Calu3 (cell line): ENCODE measurements around the gene UBR3. TPM values are rescaled to one million over a fixed set of nuclear protein-coding genes. Genes with fewer than 3 reads are reported as not detected.
"Not testable (repeated sequence)": the region's sequence is repeated elsewhere in the genome, so short reads cannot be mapped to it uniquely, and the experiment has no call there.

Experiments used
- BruUV-seq: library from RNA; stranded (reverse); fragments of 400-500 nt; replicated peaks from 2 replicates; lab custom pipeline; 2021; lab: Mats Ljungman, UMichigan
- CTCF ChIA-PET: fragments of 300-600 bp; sonication (Branson Sonifier 250); formaldehyde crosslinking; loops from one replicate; lab custom pipeline; 2022; ENCODE audit warnings: antibody characterized with exemption; lab: Charles Lee
- DNase-seq: peaks from one replicate; pipeline ENCODE4 v3.0.0; 2022
- H3K27ac Mint-ChIP-seq: one replicate; pipeline ENCODE4 v1.8.0; 2022; ENCODE audit warnings: mixed read lengths; ENCODE audit not compliant: unreplicated experiment
- H3K27me3 Mint-ChIP-seq: one replicate; pipeline ENCODE4 v1.8.0; 2022; ENCODE audit warnings: mixed read lengths; ENCODE audit not compliant: unreplicated experiment
- H3K36me3 Mint-ChIP-seq: one replicate; pipeline ENCODE4 v1.8.0; 2022; ENCODE audit warnings: mild to moderate bottlenecking, moderate library complexity, mixed read lengths; ENCODE audit not compliant: insufficient read depth, unreplicated experiment
- H3K4me1 Mint-ChIP-seq: one replicate; pipeline ENCODE4 v1.8.0; 2022; ENCODE audit warnings: mild to moderate bottlenecking, low read depth, mixed read lengths; ENCODE audit not compliant: unreplicated experiment
- H3K4me3 Mint-ChIP-seq: one replicate; pipeline ENCODE4 v1.8.0; 2022; ENCODE audit warnings: mild to moderate bottlenecking, low read depth, moderate library complexity, mixed read lengths; ENCODE audit not compliant: unreplicated experiment
- H3K9me3 Mint-ChIP-seq: one replicate; pipeline ENCODE4 v1.8.0; 2022; ENCODE audit warnings: low read depth, mixed read lengths; ENCODE audit not compliant: unreplicated experiment
- intact Hi-C: fragments of 100-400 bp; cut with micrococcal nuclease; formaldehyde crosslinking; loops from one replicate; pipeline ENCODE4 v1.10.0; 2022; ENCODE audit not compliant: unreplicated experiment
- total RNA-seq: library from RNA; stranded (reverse); gene quantifications from 2 replicates; pipeline ENCODE4 v1.2.3, GENCODE V29; 2022
- TF ChIP-seq, protein P1 (sequence below): fragments of 200-600 bp; IDR thresholded peaks from one replicate; pipeline ENCODE4 v1.8.0; 2022; ENCODE audit warnings: antibody characterized with exemption; ENCODE audit not compliant: unreplicated experiment

UBR3 gene
- total RNA-seq, 1 experiment from 2014 or later: 33.1 TPM

- Mint-ChIP-seq H3K27ac (no peak overlapping the region), H3K36me3 (no peaks in the 10 kb centered on the region), H3K4me3 (no peak overlapping the region), H3K27me3 (no peaks in the 10 kb centered on the region), H3K9me3 (no peaks in the 10 kb centered on the region), H3K4me1 (peaks cover 15% of the 10 kb centered on the region)
- TF ChIP-seq, protein P1, sequence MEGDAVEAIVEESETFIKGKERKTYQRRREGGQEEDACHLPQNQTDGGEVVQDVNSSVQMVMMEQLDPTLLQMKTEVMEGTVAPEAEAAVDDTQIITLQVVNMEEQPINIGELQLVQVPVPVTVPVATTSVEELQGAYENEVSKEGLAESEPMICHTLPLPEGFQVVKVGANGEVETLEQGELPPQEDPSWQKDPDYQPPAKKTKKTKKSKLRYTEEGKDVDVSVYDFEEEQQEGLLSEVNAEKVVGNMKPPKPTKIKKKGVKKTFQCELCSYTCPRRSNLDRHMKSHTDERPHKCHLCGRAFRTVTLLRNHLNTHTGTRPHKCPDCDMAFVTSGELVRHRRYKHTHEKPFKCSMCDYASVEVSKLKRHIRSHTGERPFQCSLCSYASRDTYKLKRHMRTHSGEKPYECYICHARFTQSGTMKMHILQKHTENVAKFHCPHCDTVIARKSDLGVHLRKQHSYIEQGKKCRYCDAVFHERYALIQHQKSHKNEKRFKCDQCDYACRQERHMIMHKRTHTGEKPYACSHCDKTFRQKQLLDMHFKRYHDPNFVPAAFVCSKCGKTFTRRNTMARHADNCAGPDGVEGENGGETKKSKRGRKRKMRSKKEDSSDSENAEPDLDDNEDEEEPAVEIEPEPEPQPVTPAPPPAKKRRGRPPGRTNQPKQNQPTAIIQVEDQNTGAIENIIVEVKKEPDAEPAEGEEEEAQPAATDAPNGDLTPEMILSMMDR: no peak
- CTCF ChIA-PET: no interaction called here
- intact Hi-C loops: no loop called here
- DNase-seq: no peak
- no TSS peak for BruUV-seq
Measured at GRCh38 chr2:169839954-169840746, 12.9 kb downstream of the UBR3 start.

DNA sequence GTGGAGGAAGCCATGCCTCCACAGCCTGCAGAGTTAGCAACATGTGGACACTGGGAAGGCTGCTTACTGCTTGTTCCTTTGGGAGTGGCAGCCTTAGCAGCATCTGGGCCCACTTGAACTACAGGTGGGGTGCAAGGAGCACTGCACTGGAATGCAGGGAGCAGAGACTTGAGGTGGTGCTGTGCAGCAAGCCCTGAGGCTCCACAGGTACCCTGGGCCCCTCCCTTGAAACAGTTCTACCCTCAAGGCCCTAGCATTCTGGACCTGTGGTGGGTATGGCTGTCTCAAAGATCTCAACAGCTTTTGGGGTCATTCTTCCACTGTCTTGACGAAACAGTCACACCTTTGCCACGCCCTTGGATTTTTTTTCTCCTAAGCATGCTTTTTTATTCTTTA, 13.5 kb downstream of the UBR3 start:
- intact Hi-C loops: no loop called here
- DNase-seq: no peak
- no peaks in the 10 kb centered on the region for H3K36me3 Mint-ChIP-seq
- H3K27ac Mint-ChIP-seq: no peak overlapping the region
- no TSS peak for BruUV-seq
- H3K4me1 Mint-ChIP-seq: peaks cover 15% of the 10 kb centered on the region
- no peaks in the 10 kb centered on the region for H3K27me3 Mint-ChIP-seq
- H3K9me3 Mint-ChIP-seq: no peaks in the 10 kb centered on the region
- no peak overlapping the region for H3K4me3 Mint-ChIP-seq
- TF ChIP-seq, protein P1: no peak
- CTCF ChIA-PET: no interaction called here

DNA sequence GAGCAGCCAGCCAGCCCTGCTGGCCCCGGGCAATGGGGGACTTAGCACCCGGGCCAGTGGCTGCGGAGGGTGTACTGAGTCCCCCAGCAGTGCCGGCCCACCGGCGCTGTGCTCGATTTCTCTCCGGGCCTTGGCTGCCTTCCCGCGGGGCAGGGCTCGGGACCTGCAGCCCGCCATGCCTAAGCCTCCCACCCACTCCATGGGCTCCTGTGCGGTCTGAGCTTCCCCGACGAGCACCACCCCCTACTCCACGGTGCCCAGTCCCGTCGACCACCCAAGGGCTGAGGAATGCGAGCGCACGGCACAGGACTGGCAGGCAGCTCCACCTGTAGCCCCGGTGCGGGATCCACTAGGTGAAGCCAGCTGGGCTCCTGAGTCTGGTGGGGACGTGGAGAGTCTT, 14.4 kb downstream of the UBR3 start:
- DNase-seq, BruUV-seq, CTCF ChIA-PET, H3K36me3 Mint-ChIP-seq, H3K27me3 Mint-ChIP-seq, H3K9me3 Mint-ChIP-seq, H3K4me3 Mint-ChIP-seq, H3K27ac Mint-ChIP-seq, intact Hi-C loops: not testable (repeated sequence)
- peaks cover 15% of the 10 kb centered on the region for H3K4me1 Mint-ChIP-seq

DNA sequence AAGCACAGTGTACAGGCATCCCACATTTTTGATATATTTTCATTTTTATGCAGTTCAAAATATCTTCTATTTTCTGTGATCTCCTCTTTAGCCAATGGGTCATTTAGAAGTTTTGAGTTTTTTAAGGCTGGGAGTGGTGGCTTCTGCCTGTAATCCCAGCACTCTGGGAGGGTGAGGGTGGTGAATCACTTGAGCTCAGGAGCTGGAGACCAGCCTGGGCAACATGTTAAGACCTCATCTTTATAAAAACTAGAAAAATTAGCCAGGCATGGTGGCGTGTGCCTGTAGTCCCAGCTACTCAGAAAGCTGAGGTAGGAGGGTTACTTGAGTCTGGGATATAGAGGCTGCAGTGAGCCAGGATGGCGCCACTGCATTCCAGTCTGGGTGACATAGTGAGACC, 17.8 kb downstream of the UBR3 start:
- intact Hi-C loops: no loop called here
- Mint-ChIP-seq H3K9me3 (no peaks in the 10 kb centered on the region), H3K27ac (no peak overlapping the region), H3K4me3 (no peak overlapping the region), H3K27me3 (no peaks in the 10 kb centered on the region), H3K36me3 (no peaks in the 10 kb centered on the region), H3K4me1 (peaks cover 7% of the 10 kb centered on the region)
- CTCF ChIA-PET: no interaction called here
- no peak for DNase-seq
- no TSS peak for BruUV-seq
- TF ChIP-seq, protein P1: no peak

DNA sequence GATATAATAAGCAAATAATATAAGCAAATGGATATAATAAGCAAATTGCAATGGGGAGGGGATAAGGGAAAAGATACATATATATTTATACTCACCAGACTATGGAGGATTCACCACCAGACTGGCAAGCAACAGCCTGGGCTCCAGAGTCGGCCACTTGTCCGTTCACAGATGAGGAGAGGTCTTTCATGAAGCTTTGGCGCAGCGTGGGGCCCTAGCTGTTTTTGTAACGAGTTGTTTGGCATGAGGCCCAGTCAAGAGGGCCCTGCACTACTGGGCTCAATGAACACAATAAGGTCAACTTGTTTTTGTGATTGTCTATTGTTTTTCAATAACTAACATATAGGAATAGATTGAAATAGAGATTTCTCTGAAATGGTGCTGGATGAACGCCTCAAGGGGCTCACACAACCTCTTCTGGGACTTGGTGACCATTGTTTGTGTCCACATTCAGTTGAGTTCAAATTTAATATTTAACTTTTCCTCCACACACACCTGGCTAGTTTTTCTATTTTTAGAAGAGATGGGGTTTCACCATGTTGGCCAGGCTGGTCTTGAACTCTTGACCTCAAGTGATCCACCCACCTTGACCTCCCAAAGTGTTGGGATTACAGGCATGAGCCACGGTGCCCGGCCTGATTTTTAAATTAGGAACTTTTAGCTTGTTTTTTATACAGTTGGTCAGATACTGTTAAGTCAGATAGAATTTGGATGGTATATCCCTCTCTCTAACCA, 21.9 kb downstream of the UBR3 start:
- H3K9me3 Mint-ChIP-seq, intact Hi-C loops, H3K27me3 Mint-ChIP-seq, H3K4me3 Mint-ChIP-seq, H3K27ac Mint-ChIP-seq, BruUV-seq, H3K36me3 Mint-ChIP-seq, H3K4me1 Mint-ChIP-seq, DNase-seq, CTCF ChIA-PET: not testable (repeated sequence)
